SW 1271 (cell line): ENCODE results near the gene AAR2.
A peak's percentile ranks its signal among the peaks of the same experiment; 100 is the strongest.

Experiments used
- DNase-seq, 2 experiments: peaks; one replicate each; lab custom pipeline; 2025; lab: John Stamatoyannopoulos, UW

The AAR2 gene

GRCh38 chr20:36260316-36260715 is 24.0 kb downstream of the AAR2 start:
- no peak for DNase-seq

- no peak for DNase-seq
Observed at GRCh38 chr20:36261389-36262105, 25.3 kb downstream of the AAR2 start.

- DNase-seq: no peak
Observed at GRCh38 chr20:36262440-36262839, 26.2 kb downstream of the AAR2 start.

DNA sequence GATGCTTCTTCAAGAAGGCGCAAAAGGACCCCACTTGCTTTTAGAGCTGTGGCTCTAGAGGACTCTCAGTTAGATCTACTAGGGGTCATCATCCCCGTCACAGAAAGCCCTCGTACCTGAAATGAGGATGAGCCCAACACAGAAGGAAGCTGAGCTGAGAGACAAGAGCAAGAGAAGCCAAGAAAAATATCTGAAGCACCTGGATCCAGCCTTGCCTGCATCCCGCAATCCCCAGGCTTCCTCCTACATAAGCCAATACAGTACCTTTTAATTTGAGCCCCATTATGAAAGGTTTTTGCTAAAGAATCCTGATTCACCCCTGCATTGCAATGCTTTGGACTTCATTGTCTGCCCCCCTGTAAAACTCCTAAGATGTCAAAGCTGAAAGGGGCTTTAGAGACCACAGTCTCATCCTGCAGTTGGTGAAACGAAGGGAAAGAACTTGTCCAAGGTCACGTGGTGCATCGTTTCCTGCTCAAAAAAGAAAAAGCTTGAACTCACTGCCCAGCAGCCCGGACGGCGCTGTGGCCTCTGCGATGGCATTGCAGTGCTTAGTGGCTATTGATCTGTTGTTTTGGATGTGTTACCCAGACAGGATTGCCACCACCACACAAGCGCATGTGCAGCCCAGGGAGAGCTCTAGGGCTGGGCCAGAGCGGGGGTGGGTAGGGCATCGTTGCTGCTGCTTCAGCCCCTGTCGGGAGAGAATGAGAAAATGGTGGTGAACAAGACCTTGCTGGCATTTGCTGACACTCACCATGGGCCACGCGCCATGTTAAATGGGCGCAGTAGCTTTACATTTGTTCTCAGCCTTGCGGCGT is 28.4 kb downstream of the AAR2 start:
- no peak for DNase-seq

GRCh38 chr20:36266189-36266588 is 29.9 kb downstream of the AAR2 start:
- no peak for DNase-seq

DNA sequence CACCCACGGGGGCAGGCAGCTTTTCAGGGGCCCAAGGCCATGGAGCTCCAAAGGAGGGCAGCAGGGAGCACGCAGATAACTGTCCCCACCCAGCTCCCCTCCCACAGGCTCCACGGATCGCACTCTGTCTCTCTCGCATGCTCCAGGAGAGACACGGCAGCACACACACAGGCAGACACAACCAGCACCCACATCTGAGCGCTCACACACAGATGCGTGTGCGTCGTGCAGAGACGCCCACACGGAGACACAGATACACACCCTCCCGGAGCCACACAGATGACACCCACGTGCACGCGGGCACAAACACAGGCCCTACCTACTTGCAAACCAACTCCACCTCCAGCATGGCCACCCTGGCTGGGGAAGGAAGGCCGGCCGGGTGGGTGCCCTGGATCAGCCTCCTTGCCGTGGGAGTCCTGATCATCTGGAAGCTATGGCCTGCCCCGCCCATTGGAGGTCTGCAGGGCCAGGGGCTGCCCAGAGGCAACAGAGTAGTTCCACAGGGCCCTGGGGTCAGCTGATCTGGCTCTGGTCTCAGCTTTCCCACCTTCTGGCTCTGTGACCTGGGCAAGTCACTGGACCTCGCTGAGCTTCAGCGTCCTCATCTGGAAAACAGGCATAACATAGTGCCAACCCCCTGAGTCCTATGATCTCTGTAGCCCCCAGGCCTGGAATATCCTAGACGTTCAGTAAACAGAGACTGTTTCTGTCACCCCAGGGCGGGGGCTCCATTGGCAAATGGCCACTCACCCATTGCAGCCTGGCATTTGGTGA is 31.5 kb downstream of the AAR2 start:
- no peak for DNase-seq

DNA sequence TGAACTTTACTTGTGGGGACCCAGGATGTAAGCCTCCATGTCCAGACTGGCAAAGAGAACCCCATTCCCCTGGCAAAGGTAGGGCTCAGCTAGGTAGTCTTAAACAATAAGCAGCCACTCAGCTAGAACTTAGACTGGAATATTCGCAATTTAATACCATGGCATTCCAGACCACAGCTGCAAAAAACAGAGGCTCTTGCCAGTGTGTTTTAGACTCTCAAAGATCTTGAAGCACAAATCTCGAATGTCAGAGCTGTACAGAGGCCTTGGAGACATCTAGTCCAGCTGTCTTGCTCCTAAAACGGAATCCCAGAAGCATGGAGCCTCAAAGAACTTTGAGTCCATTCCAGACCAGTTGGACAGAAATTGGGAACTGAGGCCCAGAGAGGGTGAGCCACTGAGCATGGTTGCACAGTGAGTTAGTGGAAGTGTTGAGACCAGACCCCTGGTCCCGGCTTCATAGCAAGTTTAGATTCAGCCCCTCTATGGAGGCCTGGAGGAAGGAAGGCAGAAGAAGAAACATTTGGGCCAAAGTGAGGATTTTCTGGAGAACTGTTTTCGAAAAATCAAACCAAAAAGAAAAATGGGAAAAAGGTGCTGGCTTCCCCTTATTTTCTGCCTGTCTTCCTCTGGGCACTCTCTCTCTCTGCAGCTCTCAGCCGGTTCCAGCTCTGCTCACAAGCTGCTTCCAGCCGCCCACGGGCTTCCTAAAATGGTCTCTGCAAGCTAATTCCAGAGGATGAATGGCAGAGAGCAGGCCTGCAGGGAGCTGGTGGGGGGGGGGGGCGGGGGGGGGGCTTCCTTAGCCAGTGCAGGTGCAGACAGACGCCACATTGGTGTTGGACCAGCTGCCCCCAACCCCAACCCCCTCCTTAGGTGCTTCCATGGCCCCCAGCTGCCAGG is 32.4 kb downstream of the AAR2 start:
- DNase-seq: no peak

DNA sequence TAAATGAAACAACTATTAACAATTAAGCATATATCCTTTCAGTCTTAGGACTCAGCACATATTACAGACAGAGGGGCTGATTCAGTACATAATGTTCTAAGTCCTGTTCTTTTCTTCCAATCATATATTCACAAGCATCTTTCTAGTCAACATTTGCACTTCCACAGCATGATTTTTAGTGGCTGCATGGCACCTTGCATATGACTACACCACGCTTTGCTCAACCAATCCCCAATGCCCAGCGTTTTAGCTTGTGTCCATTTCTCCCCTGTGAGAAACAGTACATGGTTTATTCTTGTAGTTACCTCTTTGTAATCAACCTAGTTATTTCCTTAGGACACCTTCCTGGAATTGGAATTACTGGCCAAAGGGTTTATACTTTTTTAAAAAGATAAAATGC is 33.2 kb downstream of the AAR2 start:
- no peak for DNase-seq

- DNase-seq: no peak
Observed at GRCh38 chr20:36270744-36271638, 34.7 kb downstream of the AAR2 start.

DNA sequence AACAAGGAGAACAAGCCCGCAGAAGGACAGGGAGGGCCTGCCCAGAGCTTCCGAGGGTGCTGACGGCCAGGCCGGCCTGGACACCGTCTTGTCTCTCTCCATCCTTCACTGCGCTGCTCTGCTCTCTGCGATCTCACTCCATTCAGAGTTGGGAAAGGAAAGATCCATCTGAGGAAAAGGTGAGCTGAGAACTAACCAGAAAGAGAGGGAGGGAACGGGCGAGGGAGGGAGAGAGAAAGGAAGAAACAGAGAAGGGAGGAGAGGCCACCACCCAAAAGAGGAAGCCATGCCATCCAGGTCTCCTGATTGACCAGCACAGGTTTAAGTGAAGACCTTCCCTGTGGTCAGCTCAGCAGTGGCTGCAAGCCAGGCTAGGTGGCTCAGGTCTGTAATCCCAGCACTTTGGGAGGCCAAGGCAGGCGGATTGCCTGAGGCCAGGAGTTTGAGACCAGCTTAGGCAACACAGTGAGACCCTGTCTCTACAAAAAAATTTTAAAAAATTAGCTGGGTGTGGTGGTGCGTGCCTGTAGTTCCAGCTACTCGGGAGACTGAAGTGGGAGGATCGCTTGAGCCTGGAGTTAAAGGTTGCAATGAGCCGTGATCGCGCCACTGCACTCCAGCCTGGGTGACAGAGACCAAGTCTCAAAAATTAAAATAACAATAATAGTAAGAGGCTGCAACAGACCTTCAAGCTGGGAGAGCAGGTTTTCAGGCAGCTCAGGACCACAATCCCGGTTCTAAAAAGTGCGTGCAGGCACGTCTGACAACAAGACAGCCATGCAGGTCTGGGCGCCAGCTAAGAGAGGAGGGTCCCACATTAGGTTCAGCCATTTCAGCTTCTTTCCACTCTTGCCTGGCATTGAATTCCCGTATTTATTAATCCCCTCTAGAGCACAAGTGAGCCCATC is 35.6 kb downstream of the AAR2 start:
- DNase-seq: no peak

DNA sequence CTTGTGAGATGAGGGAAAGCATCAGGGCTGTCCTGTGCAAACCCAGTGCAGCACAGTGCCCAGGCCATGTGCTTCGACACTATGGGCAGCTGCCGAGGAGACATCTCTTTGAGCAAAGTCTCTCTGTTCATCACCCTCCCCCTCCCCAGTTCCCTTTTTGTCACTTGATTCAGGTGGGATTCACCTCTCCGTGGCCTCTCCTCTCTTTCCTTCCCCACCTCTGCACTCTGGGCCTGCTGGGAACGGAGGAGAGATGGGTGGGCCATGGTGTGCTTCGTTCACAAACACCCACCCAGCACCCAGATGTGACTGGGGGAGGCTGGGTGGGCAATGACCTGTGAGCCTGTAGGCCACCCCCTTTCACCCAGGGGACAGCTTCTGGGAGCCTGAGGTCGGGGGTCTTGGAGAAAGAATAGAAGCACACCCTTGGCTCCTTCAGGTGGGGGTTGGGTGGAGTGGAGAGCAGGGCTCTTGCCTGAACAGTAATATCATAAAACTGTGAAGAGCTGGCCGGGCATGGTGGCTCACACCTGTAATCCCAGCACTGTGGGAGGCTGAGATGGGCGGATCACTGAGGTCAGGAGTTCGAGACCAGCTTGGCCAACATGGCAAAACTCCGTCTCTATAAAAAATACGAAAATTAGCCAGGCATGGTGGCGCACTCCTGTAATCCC is 36.4 kb downstream of the AAR2 start:
- DNase-seq: no peak

- DNase-seq: peak in 1 of 2 experiments; percentile 48
Observed at GRCh38 chr20:36273414-36274180, 37.3 kb downstream of the AAR2 start.

DNA sequence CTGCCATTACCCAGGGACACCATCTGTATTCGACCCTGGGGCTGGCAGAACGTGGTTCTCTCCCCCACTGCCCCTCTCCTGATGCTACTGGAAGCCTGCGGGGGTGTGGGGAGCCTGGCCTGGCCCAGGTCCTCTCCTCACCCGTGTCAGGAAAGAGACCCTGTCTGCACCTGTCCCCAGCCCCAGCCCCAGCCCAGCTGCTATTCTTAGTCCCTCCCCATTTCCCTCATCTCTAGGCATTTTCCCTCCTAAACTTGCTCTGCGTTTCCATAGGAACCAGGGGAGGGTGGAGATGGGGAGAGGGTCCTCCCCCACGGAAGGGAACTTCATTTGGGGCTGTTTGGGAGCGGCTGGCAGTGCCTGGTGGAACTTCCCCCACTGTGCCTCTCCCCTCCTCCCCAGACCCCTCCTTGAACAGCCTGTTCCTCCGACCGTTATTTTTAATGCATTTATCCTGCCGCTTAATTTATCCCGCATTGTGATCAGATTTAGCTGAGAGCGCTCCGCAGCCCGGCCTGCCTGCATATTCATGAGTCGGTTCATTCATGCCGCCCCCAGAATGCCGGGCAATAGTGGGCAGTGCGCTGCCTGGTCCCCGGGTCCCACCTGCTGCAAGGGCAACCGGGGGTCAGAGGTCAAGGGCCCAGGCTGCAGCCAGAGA is 38.0 kb downstream of the AAR2 start:
- no peak for DNase-seq

DNA sequence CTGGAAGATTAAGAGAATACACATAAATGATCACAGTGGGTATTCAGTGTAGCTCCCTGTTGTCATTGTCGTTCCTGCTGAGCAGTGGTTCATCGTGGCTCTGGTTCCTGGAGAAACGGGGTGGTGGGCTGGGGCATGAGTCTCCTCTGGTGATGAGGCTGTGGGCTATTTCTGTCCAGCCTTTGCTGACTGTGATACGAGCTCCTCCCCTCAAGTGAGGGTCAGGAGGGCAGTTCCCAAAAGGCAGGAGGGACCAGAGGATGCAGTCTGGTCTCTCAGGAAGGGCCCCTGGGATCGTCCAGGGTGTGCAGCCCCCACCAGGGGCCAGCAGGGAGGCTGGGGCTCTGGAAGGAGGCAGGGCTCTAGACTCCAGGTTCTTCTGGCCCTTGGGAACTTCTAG is 38.7 kb downstream of the AAR2 start:
- no peak for DNase-seq

- no peak for DNase-seq
Observed at GRCh38 chr20:36275441-36276189, 39.3 kb downstream of the AAR2 start.

GRCh38 chr20:36277546-36277945 is 41.3 kb downstream of the AAR2 start:
- DNase-seq: no peak

- DNase-seq: no peak
Observed at GRCh38 chr20:36279362-36279761, 43.1 kb downstream of the AAR2 start.
